HepG2 (cell line): ENCODE results near the gene FANCL. TPM values are rescaled to one million over a fixed set of nuclear protein-coding genes. Genes with fewer than 3 reads are reported as not detected.

Experiments used
- ATAC-seq: fragments of 200-7000 bp; cut with Tn5 transposase; 3 replicates; pipeline ENCODE4 v1.9.1; 2020; ENCODE audit warnings: mild to moderate bottlenecking, moderate library complexity
- BruUV-seq: library from RNA; stranded (reverse); fragments of 400-500 nt; replicated peaks from 2 replicates; lab custom pipeline; 2021; lab: Mats Ljungman, UMichigan
- CTCF ChIA-PET: fragments of 300-600 bp; formaldehyde crosslinking; extraction: SDS; loops from one replicate; lab custom pipeline; 2021; ENCODE audit warnings: low total read pairs, inconsistent platforms, low intra/inter-chr PET ratio; lab: Yijun Ruan, JAX
- POLR2A ChIA-PET: fragments of 350-600 bp; sonication (Branson Sonifier 250); formaldehyde crosslinking; loops from one replicate; lab custom pipeline; 2020; ENCODE audit warnings: antibody characterized with exemption, inconsistent platforms; lab: Yijun Ruan, JAX
- DNase-seq: peaks from one replicate; pipeline ENCODE4 v3.0.0-alpha.2; 2015; ENCODE audit warnings: low spot score
- FAIRE-seq: peaks from 3 replicates; lab custom pipeline; 2011; peaks lifted over from hg19 to GRCh38; lab: Jason Lieb, UNC
- H2AFZ ChIP-seq: one replicate; pipeline ENCODE4 v1.6.1; 2011; ENCODE audit warnings: low read length, inconsistent platforms
- H3K27ac ChIP-seq: fragments of 300-600 bp; 3 replicates; pipeline ENCODE4 v1.8.0; 2011; ENCODE audit warnings: mixed run types, mild to moderate bottlenecking, mixed read lengths, low read length, inconsistent platforms; ENCODE audit not compliant: insufficient read depth; ENCODE audit errors: extremely low read length
- H3K27me3 ChIP-seq, 2 experiments: fragments of 200-600 bp in 1 of 2; 2 replicates in 1 of 2; 3 replicates in 1 of 2; pipeline versions ENCODE4 v1.6.0 to v1.8.0; 2011; ENCODE audit warnings: low read length in 2 of 2, mild to moderate bottlenecking in 2 of 2, moderate library complexity in 2 of 2, inconsistent platforms in 1 of 2; ENCODE audit not compliant: insufficient read depth in 2 of 2, control insufficient read depth in 1 of 2
- H3K36me3 ChIP-seq, 2 experiments: fragments of 200-600 bp in 1 of 2; replicated peaks in 1 of 2; 2 replicates in 1 of 2; 3 replicates in 1 of 2; pipeline versions ENCODE4 v1.5.1 to v1.8.0; 2011; ENCODE audit warnings: low read length in 2 of 2, inconsistent platforms in 1 of 2; ENCODE audit not compliant: insufficient read depth in 2 of 2, control insufficient read depth in 1 of 2
- H3K4me1 ChIP-seq: 2 replicates; pipeline ENCODE4 v1.5.1; 2012; ENCODE audit warnings: low read length, inconsistent platforms; ENCODE audit not compliant: insufficient read depth
- H3K4me2 ChIP-seq: 2 replicates; pipeline ENCODE4 v1.6.0; 2011; ENCODE audit warnings: low read depth, low read length, inconsistent platforms
- H3K4me3 ChIP-seq, 3 experiments: fragments of 200-600 bp in 1 of 3; sonication (generic), shearing (Covaris generic) in 1 of 3; replicated peaks in 1 of 3; 2 replicates each; pipeline ENCODE4 v1.5.1; 2011 to 2016; ENCODE audit warnings: low read length in 3 of 3, inconsistent platforms in 2 of 3, low read depth in 2 of 3, mild to moderate bottlenecking in 2 of 3, control low read depth in 1 of 3, mixed read lengths in 1 of 3; ENCODE audit not compliant: insufficient read depth in 1 of 3
- H3K79me2 ChIP-seq: one replicate; pipeline ENCODE4 v1.6.1; 2011; ENCODE audit warnings: low read length, inconsistent platforms; ENCODE audit not compliant: insufficient read depth
- H3K9ac ChIP-seq: 2 replicates; pipeline ENCODE4 v1.6.0; 2011; ENCODE audit warnings: mild to moderate bottlenecking, low read depth, low read length, inconsistent platforms; ENCODE audit not compliant: insufficient read depth
- H3K9me3 ChIP-seq: 2 replicates; pipeline ENCODE4 v1.5.1; 2012; ENCODE audit warnings: mild to moderate bottlenecking, low read length
- H4K20me1 ChIP-seq: 2 replicates; pipeline ENCODE4 v1.6.0; 2011; ENCODE audit warnings: inconsistent platforms, mild to moderate bottlenecking, low read length, moderate library complexity; ENCODE audit not compliant: insufficient read depth
- CTCF ChIP-seq: sonication (generic); formaldehyde crosslinking; IDR thresholded peaks from 2 replicates; pipeline ENCODE4 v1.5.0; 2020; ENCODE audit warnings: mild to moderate bottlenecking, missing genetic modification reagents, moderate library complexity
- EZH2 ChIP-seq: conservative IDR thresholded peaks from 2 replicates; pipeline ENCODE4 v1.6.1; 2012; ENCODE audit warnings: mild to moderate bottlenecking, low read depth, low read length, moderate library complexity
- NONO ChIP-seq, 2 experiments: fragments of 450-650 bp in 1 of 2; sonication (generic) in 1 of 2; formaldehyde crosslinking in 1 of 2; IDR thresholded peaks in 1 of 2; conservative IDR thresholded peaks in 1 of 2; 2 replicates each; pipeline versions ENCODE4 v1.6.1 to v1.8.0; 2017 to 2022; ENCODE audit warnings: mild to moderate bottlenecking in 1 of 2, missing genetic modification reagents in 1 of 2, moderate library complexity in 1 of 2
- RAD21 ChIP-seq: fragments of 450-650 bp; formaldehyde crosslinking; IDR thresholded peaks from 2 replicates; pipeline ENCODE4 v1.5.0; 2020; ENCODE audit warnings: mild to moderate bottlenecking
- RBM22 ChIP-seq: fragments of 200-400 bp; formaldehyde crosslinking; optimal IDR thresholded peaks from 2 replicates; pipeline ENCODE3; 2017; ENCODE audit warnings: mild to moderate bottlenecking, low read length, moderate library complexity
- SMC3 ChIP-seq: IDR thresholded peaks from 2 replicates; pipeline ENCODE4 v1.6.1; 2011; ENCODE audit warnings: low read length, improper control_type of control experiment
- STAG1 ChIP-seq: sonication (generic); formaldehyde crosslinking; IDR thresholded peaks from 2 replicates; pipeline ENCODE4 v1.4.0; 2020; ENCODE audit warnings: missing genetic modification reagents
- ZBTB49 ChIP-seq: sonication (generic); formaldehyde crosslinking; IDR thresholded peaks from 2 replicates; pipeline ENCODE4 v1.4.0; 2020; ENCODE audit warnings: missing genetic modification reagents, borderline replicate concordance
- ZFP90 ChIP-seq: sonication (generic); formaldehyde crosslinking; IDR thresholded peaks from 2 replicates; pipeline ENCODE4 v1.8.0; 2022; ENCODE audit warnings: missing genetic modification reagents, mild to moderate bottlenecking, inconsistent platforms, borderline replicate concordance
- ZMAT5 ChIP-seq: sonication (generic); formaldehyde crosslinking; IDR thresholded peaks from 2 replicates; pipeline ENCODE4 v1.5.0; 2020; ENCODE audit warnings: mild to moderate bottlenecking, low read depth, missing genetic modification reagents, borderline replicate concordance
- ZNF878 ChIP-seq: sonication (generic); formaldehyde crosslinking; IDR thresholded peaks from 2 replicates; pipeline ENCODE4 v1.8.1; 2023; ENCODE audit warnings: mild to moderate bottlenecking, missing genetic modification reagents, moderate library complexity
- WGBS: methylation state at CpG from one replicate; pipeline ENCODE4 v1.1.6; 2017; ENCODE audit warnings: low lambda C conversion rate; 5-methylcytosine and 5-hydroxymethylcytosine counted together
- in situ Hi-C: cut with HindIII; loops from 2 replicates; pipeline ENCODE4 v1.10.0; 2017; ENCODE audit warnings: low pct_unique_long_range_greater_than_20kb; ENCODE audit not compliant: extremely low pct_ligation_motif_present
- intact Hi-C: fragments of 100-400 bp; cut with micrococcal nuclease; formaldehyde crosslinking; loops from one replicate; pipeline ENCODE4 v1.10.0; 2022; ENCODE audit not compliant: unreplicated experiment
- polyA plus RNA-seq, 8 experiments: library from polyadenylated mRNA; depleted of rRNA in 3 of 8; stranded (reverse) in 7 of 8; unstranded in 1 of 8; fragments of >200 nt; fragmentation: Illumina TruSeq in 4 of 8; extraction: Trizol in 4 of 8; gene quantifications; 2 replicates each; pipeline versions ENCODE4 v1.2.1 to v1.2.3, GENCODE V29; 2011 to 2016; ENCODE audit warnings: low read depth in 4 of 8, missing spikeins in 1 of 8, mixed read lengths in 1 of 8; ENCODE audit not compliant: insufficient read depth in 1 of 8
- total RNA-seq, 5 experiments: library from RNA; depleted of rRNA; stranded (reverse); fragments of >200 nt; fragmentation: Illumina TruSeq; extraction: Trizol; gene quantifications; 2 replicates each; pipeline ENCODE4 v1.2.3, GENCODE V29; 2016; ENCODE audit warnings: low read depth in 1 of 5

The FANCL gene
- total and polyA plus RNA-seq, 2 of the 13 experiments (the other 11 are each of a cell fraction or from before 2014, with no cell fraction given) = 40.7 to 66.8 TPM

GRCh38 chr2:58133395-58133794, 107.7 kb downstream of the FANCL start:
- Histone ChIP-seq H3K4me2 (no peak overlapping the region), H3K9ac (no peak overlapping the region), H3K4me3 (no peak overlapping the region), H3K4me1 (no peaks in the 10 kb centered on the region), H3K27me3 (no peaks in the 10 kb centered on the region), H3K27ac (no peak overlapping the region), H3K36me3 (peaks cover 1 to 10% of the 10 kb centered on the region in 2 experiments; a peak in 3 of 5 replicates), H4K20me1 (no peaks in the 10 kb centered on the region), H3K79me2 (no peaks in the 10 kb centered on the region), H3K9me3 (no peaks in the 10 kb centered on the region), H2AFZ (no peak overlapping the region)
- CTCF ChIA-PET = no interaction called here
- BruUV-seq = no TSS peak
- TF ChIP-seq EZH2 = no peak
- no peak for TF ChIP-seq ZNF878 (CRISPR knock-in tag)
- no peak for TF ChIP-seq ZFP90 (CRISPR knock-in tag)
- TF ChIP-seq NONO (IDR thresholded peaks at IDR 0.05) = no peak
- no peak for TF ChIP-seq NONO (CRISPR knock-in tag; conservative IDR thresholded peaks at IDR 0.05)
- no peak for TF ChIP-seq ZMAT5
- no peak for FAIRE-seq
- ATAC-seq = no peak
- no peak for DNase-seq
- intact Hi-C loops (loop anchor here (5.0 to 10.0 kb wide), 2 partner anchors 226 to 231 kb away; no protein-coding TSS in a partner anchor), in situ Hi-C loops (loop anchor here (5.0 kb wide), 1 partner anchor 314 kb away; no protein-coding TSS in a partner anchor)
- POLR2A ChIA-PET = no interaction called here

GRCh38 chr2:58131191-58132011, 109.7 kb downstream of the FANCL start:
- FAIRE-seq (no peak), ATAC-seq (peak; percentile 64), DNase-seq (peak; percentile 15)
- no peaks in the 10 kb centered on the region for H3K27me3 ChIP-seq
- BruUV-seq = no TSS peak
- 92% methylated on average over 5 of the region's 5 CpGs for WGBS
- no peak overlapping the region for H3K9ac ChIP-seq
- no peaks in the 10 kb centered on the region for H3K9me3 ChIP-seq
- POLR2A ChIA-PET = no interaction called here
- H3K79me2 ChIP-seq = no peaks in the 10 kb centered on the region
- H3K4me2 ChIP-seq = no peak overlapping the region
- no peak overlapping the region for H3K4me3 ChIP-seq
- intact Hi-C loops (loop anchor here (1.0 to 10.0 kb wide), 4 partner anchors 86 to 317 kb away; no protein-coding TSS in a partner anchor), in situ Hi-C loops (loop anchor here (5.0 kb wide), 1 partner anchor 316 kb away; no protein-coding TSS in a partner anchor)
- TF ChIP-seq ZBTB49 (CRISPR knock-in tag) (no peak), CTCF (peak; percentile 59), RBM22 (no peak), STAG1 (CRISPR knock-in tag) (peak; percentile 85), RAD21 (CRISPR knock-in tag) (peak; percentile 48; the same call in 1 of the 2 replicates), SMC3 (peak; percentile 49)
- H4K20me1 ChIP-seq = no peaks in the 10 kb centered on the region
- CTCF ChIA-PET = interaction anchor here (0.7 to 1.8 kb wide), 2 partner anchors 315 to 317 kb away, joined by 3 to 12 read pairs; no protein-coding TSS in a partner anchor
- H3K27ac ChIP-seq = no peak overlapping the region
- H3K4me1 ChIP-seq = no peaks in the 10 kb centered on the region
- H2AFZ ChIP-seq = no peak overlapping the region
- peaks cover 1 to 10% of the 10 kb centered on the region in 2 experiments; a peak in 3 of 5 replicates for H3K36me3 ChIP-seq
